ENCODE measurements around the gene CSTB.
A peak's percentile ranks its signal among the peaks of the same experiment; 100 is the strongest.

Gene CSTB

DNA sequence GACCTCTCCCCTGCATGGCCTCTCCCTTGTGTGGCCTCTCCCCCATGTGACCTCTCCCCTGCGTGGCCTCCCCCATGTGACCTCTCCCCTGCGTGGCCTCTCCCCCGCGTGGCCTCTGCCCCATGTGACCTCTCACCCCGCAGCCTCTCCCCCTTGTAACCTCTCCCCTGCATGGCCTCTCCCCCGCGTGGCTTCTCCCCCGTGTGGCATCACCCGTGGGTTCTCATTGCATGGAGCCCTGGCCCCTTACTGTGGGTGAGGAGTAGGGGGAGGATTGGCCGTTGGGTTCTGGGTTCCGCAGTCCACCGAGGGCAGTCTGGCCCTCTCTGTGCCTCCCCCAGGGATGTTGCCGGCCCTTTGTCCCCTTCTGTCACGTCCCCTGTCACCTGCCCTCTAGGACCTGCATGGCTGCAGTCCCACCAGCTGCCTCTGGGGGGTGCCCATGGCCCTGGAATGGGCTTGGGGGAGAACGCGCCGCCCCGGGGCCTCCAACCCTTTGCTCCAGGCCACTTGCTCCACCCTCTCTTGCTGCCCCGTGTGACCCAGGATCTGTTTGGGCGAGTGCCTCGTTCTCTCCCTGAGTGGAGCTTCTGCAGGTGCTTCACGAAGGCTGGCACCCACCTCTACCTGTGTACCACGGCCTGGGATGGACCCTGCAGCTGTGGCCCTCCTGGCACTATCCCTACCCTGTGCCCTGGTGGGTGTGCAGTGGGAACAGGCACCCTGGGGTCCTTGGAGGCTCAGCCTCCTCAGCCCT, 34.6 kb upstream of the CSTB start:
- peak; percentile 69 for DNase-seq (ENCODE audit: low spot score)

DNA sequence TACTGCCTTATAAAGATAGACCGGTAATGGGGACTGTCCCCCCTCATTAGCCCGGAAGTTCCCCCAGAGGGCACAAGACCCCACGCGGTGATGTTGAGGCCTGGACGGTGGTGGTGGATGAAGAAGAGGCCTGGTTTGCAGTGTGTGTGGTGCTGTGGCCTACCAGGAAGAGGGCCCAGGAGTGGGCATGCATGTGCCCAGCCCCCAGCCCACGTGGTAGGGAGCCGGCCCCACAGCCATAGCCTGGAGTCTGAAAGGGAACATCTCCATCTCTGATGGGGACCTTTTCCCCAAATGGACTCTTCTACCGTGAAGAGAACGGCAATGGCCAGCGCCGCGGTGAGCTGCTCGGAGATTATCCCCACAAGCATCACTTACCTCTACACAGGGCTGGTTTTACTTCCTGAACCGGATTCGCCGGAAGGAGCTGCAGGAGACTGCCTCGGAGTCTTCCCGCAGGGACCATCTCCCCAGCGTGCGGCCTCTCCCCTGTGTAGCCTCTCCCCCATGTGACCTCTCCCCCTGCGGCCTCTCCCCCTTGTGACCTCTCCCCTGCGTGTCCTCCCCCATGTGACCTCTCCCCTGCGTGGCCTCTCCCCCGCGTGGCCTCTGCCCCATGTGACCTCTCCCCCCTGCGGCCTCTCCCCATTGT, 33.9 kb upstream of the CSTB start:
- DNase-seq (ENCODE audit: low spot score) = no peak

DNA sequence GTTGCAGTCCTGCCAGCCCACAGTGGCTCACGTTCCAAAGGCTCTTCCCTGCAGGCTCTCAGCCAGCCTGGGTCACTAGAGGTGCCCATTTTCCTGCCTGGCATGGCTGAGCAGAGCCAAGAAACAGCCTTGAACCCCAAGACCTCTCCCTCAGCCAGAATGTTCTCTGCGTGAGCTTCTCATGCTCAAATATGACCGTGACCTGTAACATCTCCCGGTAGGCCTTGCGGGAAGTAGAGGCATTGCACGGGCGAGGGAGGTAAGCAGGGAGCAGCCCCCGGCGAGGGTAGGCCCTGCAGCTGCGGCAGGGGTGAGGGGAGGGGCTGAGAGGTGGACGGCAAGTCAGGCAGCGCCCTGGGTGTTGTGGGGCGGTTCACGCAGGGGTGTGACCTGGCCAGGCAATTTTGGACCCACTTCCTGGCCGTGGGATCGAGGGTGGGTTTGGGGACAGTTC, 33.3 kb upstream of the CSTB start:
- no peak for DNase-seq (ENCODE audit: low spot score)

DNA sequence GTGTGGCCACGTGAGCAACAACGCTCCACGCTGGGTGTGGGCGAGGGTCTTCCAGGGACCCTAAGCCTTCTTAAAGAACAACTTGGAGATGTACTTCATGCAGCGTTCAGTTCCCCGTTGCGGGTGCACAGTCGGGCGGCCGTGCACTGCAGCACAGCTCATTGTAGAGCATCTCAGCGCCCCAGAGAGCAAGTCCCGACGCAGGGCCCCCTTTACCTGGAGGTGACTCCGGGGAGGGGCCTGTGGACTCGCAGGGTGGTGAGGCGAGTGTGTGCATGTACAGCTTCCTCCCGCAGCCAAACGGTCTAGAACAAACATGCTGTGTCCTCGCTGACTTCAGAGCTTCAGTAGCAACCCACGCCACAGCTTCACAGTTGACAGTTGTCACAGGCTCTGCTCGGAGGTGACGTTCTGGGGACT, 32.7 kb upstream of the CSTB start:
- DNase-seq (ENCODE audit: low spot score) = no peak

DNA sequence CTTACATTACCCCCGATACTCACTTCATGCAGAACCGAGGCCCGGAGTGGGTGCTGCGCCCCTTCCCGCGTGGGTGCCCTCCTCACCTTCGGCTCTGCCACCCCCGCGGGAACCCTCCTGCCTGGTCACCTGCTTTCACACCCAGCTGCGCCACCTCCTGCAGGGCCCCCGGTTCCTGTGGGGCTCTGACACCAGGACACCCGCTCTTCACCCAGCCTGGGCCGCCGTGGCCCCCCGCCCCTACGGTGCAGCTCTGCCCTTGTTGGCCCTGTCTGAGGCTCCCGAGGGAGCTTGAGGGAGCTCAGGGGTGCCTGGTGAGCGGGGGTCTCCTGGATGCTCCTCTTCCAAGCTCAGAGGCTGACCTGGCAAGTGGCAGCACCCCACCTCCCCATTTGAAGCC, 32.3 kb upstream of the CSTB start:
- DNase-seq (ENCODE audit: low spot score) = no peak

DNA sequence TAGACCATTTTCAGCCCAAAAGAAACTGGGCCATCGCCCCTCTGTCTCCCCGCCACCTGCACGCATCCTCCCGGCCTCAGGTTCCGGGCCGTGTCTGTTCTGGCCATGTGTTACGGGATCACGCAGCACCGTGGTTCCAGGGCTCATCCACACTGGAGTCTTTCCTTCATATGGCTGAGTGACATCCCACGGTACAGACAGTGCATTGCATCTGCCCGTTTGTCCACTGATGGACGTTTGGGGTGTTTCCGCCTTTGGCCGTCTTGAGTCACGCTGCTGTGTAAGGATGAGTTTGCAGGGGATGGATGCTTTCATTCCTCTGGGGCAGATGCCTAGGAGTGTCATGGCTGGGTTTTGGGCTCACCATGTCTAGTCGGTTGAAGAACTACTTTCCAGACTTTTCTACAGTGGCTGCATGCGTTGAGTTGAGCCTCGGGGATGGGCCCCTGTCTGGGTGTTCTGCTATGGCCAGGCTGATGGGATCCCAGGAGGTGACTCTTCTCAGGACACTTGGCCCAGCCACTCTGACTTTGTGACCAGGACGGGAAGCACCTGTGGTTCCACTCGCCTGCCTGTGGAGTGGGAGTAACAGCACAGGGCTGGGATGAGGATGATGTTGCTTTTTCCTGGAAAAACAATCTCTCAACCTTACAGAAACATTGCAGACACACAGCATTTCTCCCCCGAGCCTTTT, 30.1 kb upstream of the CSTB start:
- no peak for DNase-seq (ENCODE audit: low spot score)

DNA sequence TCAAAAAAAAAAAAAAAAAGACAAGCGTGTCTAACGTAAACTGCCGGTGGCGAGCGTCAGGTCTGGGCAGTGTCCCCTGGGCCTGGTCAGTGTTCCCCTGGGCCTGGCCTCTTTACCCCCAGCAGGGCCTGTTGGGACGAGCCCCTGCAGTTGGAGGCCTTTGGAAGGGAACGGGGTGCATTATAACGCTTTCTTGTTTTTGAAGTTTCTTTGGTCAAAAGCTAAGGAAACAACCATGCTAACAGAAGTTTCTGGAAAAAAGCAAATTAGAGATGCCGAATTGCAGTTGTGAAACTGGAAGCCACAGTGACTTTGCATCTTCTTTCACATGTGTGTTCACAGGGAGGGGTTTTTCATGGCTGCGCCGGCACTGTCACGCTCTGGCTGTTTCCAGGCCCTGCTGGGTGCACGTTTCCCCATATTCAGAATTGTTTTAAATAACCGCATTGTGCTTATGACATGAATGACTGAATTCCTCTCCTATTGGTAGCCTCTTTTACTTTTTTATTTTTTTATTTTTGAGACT, 29.2 kb upstream of the CSTB start:
- DNase-seq (ENCODE audit: low spot score) = no peak

DNA sequence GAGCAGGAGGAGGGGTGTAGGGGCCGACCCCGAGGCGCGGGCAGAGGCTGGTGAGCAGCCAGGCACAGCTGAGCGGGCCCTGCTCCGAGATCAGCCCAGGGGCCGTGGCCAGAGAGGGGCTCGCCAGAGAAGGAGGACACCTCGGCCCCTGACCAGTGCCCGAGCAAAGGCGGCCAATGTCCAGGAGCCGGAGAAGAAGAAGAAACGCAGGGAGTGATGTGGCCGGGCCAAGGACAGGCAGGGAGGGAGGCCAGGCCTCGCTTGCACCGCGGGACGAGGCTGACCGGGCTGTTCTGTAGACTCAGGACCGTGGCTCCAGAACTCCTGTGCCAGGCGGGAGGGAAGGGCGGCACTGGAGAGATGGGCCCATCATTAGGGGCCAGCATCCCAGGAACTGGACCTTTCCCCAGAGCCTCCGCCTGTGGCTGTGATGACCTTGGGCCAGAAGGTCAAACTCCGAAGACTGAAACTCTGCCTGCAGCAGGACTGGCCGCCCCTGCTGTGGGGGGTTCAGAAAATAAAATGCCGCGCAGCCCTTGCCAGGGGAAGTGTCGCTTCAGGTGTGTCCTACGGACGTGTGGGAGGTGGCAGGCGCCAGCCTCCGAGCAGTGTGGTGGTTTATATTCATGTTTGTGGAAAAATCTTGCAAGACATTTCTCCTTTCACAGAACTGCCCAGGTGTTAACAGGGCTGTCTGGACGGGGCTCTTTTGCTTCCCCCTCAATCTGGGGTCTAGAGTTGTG, 27.6 kb upstream of the CSTB start:
- no peak for DNase-seq (ENCODE audit: low spot score)

DNA sequence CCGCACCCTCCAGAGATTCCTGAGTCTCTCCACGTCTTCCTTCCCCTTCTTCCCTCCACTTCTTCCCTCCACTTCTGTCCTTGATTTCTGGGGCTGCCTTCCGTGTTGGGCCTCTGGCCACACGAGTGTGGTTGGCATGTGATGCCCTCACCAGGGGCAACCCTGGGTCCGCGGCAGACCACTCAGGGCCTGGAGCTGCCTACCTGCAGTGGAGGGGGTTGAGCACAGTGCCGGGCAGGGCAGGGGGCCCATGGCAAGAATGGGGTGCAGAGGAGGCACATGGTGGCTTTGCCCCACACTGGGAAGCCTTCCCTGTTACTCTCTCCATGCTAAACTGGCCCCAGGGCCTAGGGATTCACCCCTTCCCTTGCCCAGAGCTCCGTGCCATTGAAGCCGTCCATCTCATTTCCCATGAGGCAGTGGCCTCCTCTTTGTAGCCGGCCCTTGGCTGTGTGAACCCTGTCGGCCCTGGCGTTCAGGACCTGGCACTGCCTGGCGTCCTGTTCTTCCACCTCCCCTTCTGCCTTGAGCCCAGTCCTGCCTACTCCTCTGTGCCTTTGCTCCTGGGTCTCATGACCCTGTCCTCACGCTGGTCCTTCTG, 26.7 kb upstream of the CSTB start:
- DNase-seq (ENCODE audit: low spot score) = no peak

DNA sequence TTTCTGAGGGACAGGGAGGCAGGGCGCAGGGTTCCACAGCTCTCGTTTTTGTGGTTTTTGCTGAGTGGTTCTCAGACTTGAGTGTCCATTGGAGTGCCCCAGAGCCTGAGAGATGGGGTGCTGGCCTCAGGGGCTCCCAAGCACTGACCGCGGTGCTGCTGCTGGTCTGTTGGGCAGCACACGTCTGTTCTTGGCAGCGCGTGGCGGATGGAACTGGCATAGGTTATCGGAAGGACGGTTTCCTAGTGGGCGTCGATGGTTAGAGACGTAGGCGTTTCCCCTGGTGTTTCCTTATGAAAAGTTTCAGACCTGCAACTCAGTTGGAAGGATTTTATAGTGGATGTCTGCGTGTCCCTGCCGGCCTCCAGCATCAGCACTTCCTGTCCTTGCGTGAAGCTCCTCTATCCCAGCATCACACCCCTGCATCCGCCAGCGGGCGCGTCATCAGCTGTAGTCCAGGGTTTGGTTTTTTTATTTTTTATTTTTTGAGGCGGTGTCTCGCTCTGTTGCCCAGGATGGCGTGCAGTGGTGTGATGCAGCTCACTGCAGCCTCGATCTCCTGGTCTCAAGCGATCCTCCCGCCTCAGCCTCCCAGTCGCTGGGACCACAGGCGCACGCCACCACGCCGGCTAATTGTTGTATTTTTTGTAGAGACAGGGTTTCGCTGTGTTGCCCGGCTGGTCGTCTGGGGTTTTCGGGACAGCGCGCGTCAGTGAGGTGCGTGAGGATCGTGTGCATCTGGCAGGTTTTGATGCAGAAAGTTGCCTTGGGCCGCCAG, 25.1 kb upstream of the CSTB start:
- no peak for DNase-seq (ENCODE audit: low spot score)

DNA sequence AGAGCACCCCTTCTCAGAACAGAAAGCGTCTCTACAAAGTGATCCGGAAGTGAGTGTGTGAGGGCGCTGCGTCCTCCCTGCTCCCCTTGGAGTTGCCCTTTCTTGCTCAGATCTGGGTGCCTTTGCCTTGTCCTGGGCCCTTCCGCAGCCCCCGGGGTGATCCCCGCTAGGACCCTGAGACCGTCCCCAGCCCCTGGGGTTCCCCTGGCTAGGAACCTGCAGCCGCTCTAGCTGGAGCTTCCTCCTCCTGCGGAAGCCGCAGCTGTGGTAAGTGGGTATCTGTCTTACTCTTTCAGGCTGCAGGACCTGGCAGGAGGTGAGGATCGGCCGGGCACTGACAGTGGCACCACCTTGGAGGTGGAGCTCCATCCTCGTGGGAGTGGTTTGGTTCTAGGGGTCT, 24.5 kb upstream of the CSTB start:
- no peak for DNase-seq (ENCODE audit: low spot score)

DNA sequence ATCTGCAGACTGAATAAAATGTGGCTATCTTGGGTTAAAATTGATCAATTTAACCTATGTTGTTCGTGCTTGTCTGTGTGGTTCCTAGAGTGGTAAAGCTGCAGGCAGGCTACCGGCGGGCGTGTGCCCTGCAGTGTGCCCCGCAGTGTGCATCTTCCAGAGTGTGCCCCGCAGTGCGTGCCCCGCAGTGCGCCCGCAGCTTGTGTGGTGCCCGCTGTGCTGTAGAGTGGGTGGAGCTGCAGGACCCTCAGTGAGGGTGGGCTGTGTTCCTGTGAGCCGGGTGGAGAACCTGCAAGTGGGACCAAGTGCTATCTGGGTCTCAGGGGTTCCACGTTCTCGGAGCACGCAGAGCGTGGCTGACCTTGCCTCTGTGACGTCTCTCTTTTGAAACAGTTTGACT, 24.0 kb upstream of the CSTB start:
- DNase-seq (ENCODE audit: low spot score) = no peak

DNA sequence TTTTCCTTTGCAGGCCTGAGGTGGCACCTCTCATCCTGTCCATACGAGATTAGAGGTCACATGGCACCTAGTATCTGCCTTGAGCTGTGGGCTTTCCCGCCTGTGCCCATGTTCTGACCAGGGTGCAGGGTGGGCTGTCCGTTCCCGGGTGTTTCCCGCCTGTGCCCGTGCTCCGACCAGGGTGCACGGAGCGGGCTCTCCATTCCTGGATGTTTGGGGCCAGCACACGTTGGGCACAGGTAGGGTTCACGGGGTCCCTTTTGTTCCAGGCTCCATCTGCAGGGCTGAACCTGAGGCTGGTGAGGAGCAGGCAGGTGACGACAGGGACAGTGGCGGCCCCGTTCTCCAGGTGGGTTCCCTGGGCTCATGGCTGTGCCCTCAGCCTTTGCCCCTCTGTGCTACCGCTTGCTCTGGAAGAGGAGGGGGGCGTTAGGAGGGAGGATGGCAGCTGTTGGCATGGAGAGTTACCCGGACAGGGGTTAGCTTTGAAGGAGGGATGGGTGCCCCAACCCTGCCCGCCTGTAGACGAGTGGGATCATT, 23.3 kb upstream of the CSTB start:
- no peak for DNase-seq (ENCODE audit: low spot score)

DNA sequence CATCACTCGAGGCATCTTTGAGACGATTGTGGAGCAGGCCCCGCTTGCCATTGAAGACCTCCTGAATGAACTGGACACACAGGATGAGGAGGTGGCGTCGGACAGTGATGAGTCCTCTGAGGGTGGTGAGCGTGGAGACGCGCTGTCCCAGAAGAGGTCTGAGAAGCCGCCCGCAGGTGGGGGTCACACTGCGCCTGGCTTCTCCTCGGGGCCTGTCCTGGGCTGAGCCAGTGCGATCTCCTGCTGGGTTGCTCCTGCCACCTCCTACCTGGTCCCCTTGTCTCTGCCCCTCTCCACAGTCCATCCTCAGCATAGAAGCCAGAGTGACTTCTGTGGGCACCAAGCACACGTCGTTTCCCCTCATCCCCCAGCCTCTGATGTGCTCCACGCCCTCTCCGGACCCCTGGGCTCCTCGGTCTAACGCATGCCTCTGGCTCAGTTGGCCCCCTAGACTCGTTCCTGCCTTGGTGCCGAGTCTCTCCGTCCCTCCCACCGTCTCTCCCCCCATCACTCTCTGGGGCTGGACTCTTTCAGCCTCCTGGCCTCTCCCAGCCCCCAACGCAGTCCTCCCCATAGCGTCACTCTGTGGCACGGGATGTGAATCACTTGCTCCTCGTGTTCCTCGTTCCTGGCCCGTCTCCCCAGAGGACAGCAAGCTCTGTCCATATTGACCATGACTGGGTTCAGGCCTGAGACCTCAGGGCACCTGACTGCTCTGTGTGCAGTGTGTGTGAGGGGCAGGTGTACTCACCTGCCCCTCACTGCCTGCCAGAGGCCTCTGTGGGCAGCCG, 22.0 kb upstream of the CSTB start:
- DNase-seq (ENCODE audit: low spot score) = no peak

DNA sequence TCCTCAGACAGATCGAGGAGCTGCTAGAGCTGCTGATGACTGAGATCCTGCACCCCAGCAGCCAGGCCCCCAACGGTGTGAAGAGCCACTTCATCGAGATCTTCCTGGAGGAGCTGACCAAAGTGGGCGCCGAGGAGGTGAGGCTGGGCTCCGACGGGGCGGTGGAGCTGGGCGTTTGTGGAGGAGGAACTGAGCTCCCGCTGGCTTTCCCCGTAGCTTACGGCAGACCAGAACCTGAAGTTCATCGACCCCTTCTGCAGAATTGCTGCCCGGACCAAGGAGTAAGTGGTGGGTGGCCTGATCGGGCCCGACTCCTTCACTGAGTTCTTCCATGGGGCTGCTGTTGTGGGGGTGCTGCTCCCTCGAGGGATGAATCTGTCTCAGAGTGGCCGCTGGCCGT, 21.3 kb upstream of the CSTB start:
- DNase-seq (ENCODE audit: low spot score) = no peak

DNA sequence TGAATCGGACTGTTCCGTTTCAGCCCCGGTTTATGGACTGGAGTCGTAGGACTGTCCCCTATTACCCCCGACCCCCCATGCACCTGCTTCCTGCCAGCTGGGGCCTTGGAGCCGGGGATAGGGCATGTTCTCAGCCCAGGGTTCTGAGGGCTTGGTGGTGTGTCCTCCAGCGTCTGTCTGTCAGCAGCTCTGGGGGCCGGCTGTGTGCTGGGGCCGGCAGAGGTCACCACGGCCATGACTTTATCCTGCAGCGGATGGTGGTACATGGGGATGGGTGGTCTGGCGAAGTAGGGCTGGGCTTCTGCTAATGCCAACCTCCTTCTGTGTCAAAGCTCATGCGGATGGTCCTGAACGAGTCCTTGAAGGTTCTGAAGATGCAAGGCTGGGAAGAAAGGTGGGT, 18.7 kb upstream of the CSTB start:
- no peak for DNase-seq (ENCODE audit: low spot score)

DNA sequence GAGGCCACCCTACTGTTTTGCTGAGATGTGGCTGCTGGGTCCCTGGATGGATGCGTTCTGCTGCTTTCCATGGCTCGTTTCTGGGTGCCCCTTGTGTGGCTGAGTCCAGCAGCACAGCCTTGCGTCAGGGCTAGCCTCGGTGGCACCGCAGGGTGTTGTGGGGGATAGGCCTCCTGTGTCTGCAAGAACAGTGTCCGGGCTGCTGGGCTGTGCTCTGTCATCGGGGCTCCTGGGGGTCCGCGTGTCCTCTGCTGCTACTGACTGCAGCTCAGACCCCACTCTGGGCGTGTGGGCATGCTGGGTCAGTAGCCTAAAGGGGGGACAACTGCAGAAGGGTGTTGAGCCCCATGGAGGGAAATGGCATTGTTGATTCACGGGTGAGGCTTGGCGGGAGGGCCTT, 18.2 kb upstream of the CSTB start:
- DNase-seq (ENCODE audit: low spot score) = no peak

DNA sequence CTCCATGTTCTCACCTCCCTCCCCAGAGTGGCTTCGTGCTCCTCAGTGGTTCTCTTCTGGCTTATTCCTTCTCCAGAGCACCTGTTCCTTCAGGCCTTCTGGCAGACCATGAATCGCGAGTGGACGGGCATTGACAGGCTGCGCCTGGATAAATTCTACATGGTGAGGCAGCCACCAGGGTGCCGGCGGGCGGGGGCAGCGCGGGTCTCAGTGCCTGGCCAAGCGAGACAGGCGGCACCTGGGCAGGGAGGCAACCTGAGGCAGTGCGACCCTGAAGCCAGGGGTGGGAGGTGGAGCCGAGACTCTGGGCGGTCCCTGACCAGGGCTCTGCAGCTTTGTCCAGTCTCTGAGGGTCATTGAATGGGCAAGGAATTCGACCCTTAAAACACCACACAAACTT, 17.1 kb upstream of the CSTB start:
- no peak for DNase-seq (ENCODE audit: low spot score)

DNA sequence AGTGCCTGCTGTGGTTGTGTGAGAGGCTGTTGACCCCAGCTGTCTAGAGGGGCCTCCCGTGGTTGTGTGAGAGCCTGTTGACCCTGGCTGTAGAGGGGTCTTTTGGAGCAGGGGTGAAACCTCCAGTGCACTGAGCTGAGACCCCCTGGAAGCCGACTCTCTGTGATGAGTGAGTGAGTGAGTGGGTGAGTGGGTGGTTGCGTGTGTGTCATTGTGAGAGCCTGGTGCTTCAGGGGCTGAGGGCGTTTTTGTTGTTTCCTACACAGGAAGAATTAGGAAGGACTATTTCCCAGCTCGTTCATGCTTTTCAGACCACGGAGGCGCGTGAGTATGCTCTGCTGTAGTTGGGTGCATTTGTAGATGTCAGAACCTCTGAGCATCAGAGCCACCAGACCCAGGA, 16.3 kb upstream of the CSTB start:
- DNase-seq (ENCODE audit: low spot score) = no peak

DNA sequence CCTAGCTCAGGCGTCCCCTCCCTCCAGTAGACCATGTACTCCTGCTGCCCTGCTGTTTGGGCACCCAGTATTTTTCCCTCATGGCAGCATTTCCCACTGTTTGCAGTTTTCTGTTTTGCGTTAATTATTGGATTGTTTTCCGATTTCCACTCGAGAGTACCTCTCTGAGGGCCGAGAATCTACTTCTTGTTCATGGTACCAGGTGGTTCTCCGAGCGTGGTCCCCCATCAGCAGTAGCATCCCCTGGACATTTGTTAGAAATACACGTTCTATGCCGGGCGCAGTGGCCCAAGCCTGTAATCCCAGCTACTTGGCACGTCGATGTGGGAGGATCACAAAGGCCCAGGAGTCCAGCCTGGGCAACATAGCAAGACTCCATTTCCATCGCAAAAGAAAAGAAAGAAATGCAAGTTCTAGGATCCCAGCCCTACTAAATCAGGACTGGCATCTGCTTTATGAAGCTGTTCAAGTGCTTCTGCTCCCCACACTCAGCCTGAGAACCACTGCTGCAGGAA, 14.0 kb upstream of the CSTB start:
- peak; percentile 35 for DNase-seq (ENCODE audit: low spot score)
